22Rv1 (cell line): ENCODE measurements around the gene MIPEP.

Experiments
- H3K27ac ChIP-seq: fragments of 450-650 bp; 2 replicates; pipeline ENCODE4 v1.5.1; 2017
- ZFX ChIP-seq: fragments of 450-650 bp; IDR thresholded peaks from 2 replicates; pipeline ENCODE4 v1.6.1; 2017; ENCODE audit warnings: antibody characterized with exemption, borderline replicate concordance
- TF ChIP-seq, protein P1 (sequence below): fragments of 450-650 bp; IDR thresholded peaks from 2 replicates; pipeline ENCODE4 v1.5.1; 2017; ENCODE audit warnings: mild to moderate bottlenecking

Gene MIPEP

DNA sequence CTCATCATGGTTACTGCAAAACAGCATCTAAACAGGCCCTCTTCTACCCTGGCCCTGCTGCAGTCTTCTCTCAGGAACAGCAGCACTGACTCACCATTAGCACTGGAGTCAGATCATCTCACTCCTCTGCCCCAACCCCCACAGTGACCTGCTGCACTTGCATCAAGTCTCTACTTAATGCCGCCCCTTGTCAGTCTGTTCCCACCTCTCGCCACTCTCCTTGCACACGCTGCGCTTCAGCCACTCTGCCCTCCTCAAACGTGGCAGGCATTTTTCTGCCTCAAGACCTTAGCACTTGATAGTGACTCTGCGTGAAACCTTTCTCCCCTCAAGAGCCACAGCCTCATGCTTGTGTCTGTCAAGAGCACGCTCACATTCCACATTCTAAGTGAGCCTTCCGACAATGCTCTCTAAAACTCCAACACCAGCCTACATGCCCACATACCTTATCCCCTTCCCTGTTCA, 22.1 kb downstream of the MIPEP start:
- no peak overlapping the region for H3K27ac ChIP-seq
- TF ChIP-seq, protein P1, sequence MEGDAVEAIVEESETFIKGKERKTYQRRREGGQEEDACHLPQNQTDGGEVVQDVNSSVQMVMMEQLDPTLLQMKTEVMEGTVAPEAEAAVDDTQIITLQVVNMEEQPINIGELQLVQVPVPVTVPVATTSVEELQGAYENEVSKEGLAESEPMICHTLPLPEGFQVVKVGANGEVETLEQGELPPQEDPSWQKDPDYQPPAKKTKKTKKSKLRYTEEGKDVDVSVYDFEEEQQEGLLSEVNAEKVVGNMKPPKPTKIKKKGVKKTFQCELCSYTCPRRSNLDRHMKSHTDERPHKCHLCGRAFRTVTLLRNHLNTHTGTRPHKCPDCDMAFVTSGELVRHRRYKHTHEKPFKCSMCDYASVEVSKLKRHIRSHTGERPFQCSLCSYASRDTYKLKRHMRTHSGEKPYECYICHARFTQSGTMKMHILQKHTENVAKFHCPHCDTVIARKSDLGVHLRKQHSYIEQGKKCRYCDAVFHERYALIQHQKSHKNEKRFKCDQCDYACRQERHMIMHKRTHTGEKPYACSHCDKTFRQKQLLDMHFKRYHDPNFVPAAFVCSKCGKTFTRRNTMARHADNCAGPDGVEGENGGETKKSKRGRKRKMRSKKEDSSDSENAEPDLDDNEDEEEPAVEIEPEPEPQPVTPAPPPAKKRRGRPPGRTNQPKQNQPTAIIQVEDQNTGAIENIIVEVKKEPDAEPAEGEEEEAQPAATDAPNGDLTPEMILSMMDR = no peak
- no peak for TF ChIP-seq ZFX

DNA sequence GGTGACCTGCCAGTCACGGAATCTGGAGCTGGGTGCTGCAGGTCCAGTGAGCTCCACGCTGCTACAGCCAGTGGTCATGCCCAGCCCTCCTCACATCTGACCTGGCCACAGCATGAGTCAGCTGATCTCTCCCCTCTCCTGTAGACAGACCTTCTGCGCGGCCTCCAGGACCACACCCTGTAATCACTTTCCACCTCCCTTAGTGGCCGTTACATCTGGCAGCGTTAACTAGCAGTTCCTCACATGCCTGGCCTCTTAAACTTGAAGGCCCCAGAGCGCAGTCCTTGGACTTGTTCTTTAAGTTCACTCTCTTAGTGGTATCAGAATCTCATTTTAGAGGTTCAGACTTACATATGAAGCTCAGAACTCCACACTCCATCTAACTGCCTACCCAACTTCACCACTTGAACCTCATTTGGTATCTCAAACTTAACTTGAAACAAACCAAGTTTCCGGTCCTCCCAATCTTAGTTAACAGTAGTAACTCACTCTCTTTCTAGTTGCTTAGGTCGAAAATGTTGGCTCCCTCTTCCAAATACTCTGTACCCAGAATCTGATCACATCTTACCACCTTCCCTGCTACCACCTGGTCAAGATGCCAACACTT, 22.7 kb downstream of the MIPEP start:
- H3K27ac ChIP-seq = no peak overlapping the region
- TF ChIP-seq, protein P1 = no peak
- TF ChIP-seq ZFX = no peak

DNA sequence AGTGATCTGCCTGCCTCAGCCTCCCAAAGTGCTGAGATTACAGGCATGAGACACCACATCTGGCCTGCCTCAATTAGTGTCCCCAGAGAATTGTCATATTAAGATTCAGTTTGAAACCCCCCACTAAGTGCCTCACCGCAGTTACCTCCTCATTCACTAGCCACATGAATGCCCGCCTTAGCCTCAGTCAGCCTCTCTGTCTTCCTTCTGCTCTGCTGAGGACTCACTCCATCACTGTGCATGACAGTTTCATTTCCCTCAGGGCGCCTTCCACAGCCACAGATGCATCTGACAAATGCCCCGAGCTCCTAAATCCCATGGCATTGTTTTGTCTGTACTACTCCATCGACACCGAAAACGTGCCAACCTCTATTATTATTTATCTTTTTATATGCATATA, 23.3 kb downstream of the MIPEP start:
- H3K27ac ChIP-seq = no peak overlapping the region
- TF ChIP-seq, protein P1 = no peak
- TF ChIP-seq ZFX = no peak

DNA sequence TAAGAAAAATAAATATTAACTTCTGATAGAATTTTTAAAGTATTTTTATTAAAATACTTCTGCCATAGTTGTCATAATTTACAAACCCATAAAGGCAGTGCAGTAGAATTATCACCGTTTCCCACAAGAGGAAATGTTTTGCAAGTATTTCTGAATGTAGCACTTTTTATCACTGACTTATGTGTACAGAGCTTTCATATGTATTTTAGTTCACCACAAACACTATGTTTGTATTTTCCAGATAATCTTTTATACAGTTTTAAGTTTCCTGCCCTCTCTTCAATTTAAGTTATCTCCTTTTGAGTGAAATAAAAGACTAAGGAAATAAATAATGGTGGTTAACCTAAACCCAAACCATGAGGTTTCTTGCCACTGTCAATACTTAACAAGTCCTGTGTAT, 24.2 kb downstream of the MIPEP start:
- TF ChIP-seq, protein P1 = no peak
- TF ChIP-seq ZFX = no peak
- H3K27ac ChIP-seq = no peak overlapping the region

DNA sequence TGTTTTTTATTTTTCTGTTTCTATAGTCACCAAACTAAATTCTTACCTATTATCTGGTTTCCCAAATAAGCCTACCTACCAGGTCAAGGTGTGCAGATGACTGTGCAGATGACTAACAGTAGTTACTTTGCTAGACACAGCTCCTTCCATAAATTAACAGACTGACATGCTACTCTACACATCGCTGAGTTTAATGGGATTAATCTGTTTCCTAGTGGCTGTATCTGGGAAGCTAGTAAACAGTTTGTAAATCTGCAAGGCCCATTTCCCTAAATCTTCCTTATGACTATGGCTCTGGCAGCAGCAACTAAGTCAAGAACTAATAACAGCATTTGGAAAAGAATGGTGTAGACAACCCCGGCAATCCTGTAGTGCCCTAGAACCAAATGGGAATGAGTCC, 27.9 kb downstream of the MIPEP start:
- no peak overlapping the region for H3K27ac ChIP-seq

DNA sequence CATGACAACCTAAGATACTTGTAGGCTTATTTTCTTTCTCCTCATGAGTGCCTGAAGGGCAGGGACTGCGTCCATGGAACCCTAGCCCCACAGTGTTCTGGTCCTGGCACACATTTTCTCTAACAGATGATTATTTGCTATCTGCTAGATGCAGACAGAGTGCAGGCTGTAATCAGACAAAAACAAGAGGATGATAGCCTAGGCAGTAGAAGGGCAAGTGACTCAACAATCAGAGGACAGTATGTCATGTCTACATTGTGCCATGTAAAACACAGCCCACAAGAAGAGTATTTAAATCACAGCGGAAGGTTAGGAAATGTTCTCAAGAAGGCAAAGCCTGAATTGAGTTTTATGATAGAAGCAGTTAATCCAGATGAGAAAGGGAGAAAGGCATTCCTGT, 29.3 kb downstream of the MIPEP start:
- TF ChIP-seq, protein P1 = no peak
- no peak for TF ChIP-seq ZFX
- H3K27ac ChIP-seq = no peak overlapping the region

More for the DNA sequence above, 27.9 kb downstream of the MIPEP start:
- TF ChIP-seq, protein P1 = no peak
- TF ChIP-seq ZFX = no peak

DNA sequence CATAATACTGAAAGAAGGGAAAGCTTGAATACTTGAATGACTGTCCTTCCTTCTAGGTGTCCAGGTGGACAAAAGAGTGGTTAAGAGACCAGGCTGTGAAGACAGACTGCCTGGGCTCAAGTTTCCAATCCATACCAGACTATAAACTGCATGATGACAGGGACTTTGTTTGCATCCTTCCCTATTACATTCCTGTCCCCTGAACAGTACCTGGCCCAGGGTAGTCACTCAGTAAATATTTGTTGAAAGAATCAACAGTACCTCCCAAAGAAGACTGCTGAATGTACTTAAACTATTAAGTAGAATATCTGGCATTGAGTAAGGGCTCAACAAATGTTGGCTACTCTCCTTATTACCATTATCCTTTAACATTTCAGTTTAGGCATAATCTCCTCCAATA, 29.7 kb downstream of the MIPEP start:
- TF ChIP-seq, protein P1 = no peak
- TF ChIP-seq ZFX = no peak
- no peak overlapping the region for H3K27ac ChIP-seq
